Activated T-helper 17 cell treated with anti-CD3 and anti-CD28 coated beads, Interleukin-2, amount 50 U/mL, for 72 hours (primary cell): Measurements from ENCODE around the gene WNT4. TPM values are rescaled to one million over a fixed set of nuclear protein-coding genes. Genes with fewer than 3 reads are reported as not detected.

Source experiments
- ATAC-seq: fragments of 150-1000 bp; cut with Tn5 transposase; replicated peaks from 2 replicates; pipeline ENCODE4 v1.10.0; 2021; ENCODE audit warnings: mild to moderate bottlenecking, moderate library complexity
- H3K27ac Mint-ChIP-seq: one replicate; pipeline ENCODE4 v1.8.0; 2022; ENCODE audit warnings: mixed read lengths
- H3K27me3 Mint-ChIP-seq: one replicate; pipeline ENCODE4 v1.8.0; 2022; ENCODE audit warnings: mixed read lengths
- H3K36me3 Mint-ChIP-seq: one replicate; pipeline ENCODE4 v1.8.0; 2022; ENCODE audit warnings: low read depth, mild to moderate bottlenecking, mixed read lengths
- H3K4me1 Mint-ChIP-seq: one replicate; pipeline ENCODE4 v1.8.0; 2022; ENCODE audit warnings: mixed read lengths
- H3K4me3 Mint-ChIP-seq: one replicate; pipeline ENCODE4 v1.8.0; 2022; ENCODE audit warnings: mild to moderate bottlenecking, mixed read lengths
- H3K9me3 Mint-ChIP-seq: one replicate; pipeline ENCODE4 v1.8.0; 2022; ENCODE audit warnings: mixed read lengths
- total RNA-seq, 2 donors: library from RNA; stranded (reverse); gene quantifications; one replicate each; pipeline ENCODE4 v1.2.3, GENCODE V29; 2022

WNT4 gene
- total RNA-seq, 2 donors from 2014 or later: not detected

- H3K27me3 Mint-ChIP-seq: no peaks in the 10 kb centered on the region
- H3K36me3 Mint-ChIP-seq: peaks cover 100% of the 10 kb centered on the region
- H3K4me1 Mint-ChIP-seq: peaks cover 55% of the 10 kb centered on the region
- peak; percentile 40 for ATAC-seq
- H3K4me3 Mint-ChIP-seq: peak overlapping the region; percentile 46
- H3K27ac Mint-ChIP-seq: peak overlapping the region; percentile 40
- no peaks in the 10 kb centered on the region for H3K9me3 Mint-ChIP-seq
These were observed 67.2 kb downstream of the WNT4 start for GRCh38 chr1:22075718-22076117.

DNA sequence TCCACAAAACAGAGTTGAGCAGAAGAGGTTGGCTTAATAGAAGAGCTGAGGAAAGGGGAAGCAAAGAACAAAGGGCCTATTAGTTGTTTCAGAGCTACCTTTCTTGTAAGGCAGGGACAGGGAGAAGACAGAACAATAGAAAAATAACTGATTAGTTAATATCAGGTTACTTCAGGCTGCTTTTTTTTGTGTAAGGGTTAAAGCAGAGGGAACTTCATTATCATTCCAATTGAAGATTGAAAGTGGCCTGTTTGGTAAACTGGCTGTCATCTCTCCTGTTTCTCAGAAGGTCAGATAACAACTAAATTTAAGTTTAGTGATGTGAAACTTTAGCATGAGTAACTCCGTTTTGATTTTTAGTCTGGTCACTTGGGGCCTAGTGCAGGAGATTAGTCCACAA is 68.1 kb downstream of the WNT4 start:
- H3K9me3 Mint-ChIP-seq: no peaks in the 10 kb centered on the region
- ATAC-seq: peak; percentile 25
- peak overlapping the region; percentile 40 for H3K27ac Mint-ChIP-seq
- H3K4me1 Mint-ChIP-seq: peaks cover 59% of the 10 kb centered on the region
- no peaks in the 10 kb centered on the region for H3K27me3 Mint-ChIP-seq
- peaks cover 100% of the 10 kb centered on the region for H3K36me3 Mint-ChIP-seq
- H3K4me3 Mint-ChIP-seq: peak overlapping the region; percentile 46

GRCh38 chr1:22071511-22071910 is 71.4 kb downstream of the WNT4 start:
- Mint-ChIP-seq H3K36me3 (peaks cover 96% of the 10 kb centered on the region), H3K4me3 (peak overlapping the region; percentile 23), H3K4me1 (peaks cover 56% of the 10 kb centered on the region), H3K27ac (peak overlapping the region; percentile 40), H3K27me3 (no peaks in the 10 kb centered on the region), H3K9me3 (no peaks in the 10 kb centered on the region)
- no peak for ATAC-seq

Other genes starting within 250 kb of the WNT4 start
- gene HSPG2, start 205.8 kb downstream of the WNT4 start, total RNA-seq: 10 to 100 TPM in 1 of 2 donors, 1 to 10 TPM in 1; 1.8 to 33.3 TPM
- not detected for gene CELA3B, start 166.1 kb downstream of the WNT4 start, total RNA-seq
- not detected for gene CELA3A, start 141.4 kb downstream of the WNT4 start, total RNA-seq
- gene CDC42, start 90.4 kb downstream of the WNT4 start, total RNA-seq: 100 to 1,000 TPM; 243 to 264 TPM